IMR-90 (cell line): ENCODE results near the gene TENM4. TPM values are rescaled to one million over a fixed set of nuclear protein-coding genes. Genes with fewer than 3 reads are reported as not detected.

Experiments
- ATAC-seq: fragments of 200-7000 bp; cut with Tn5 transposase; 2 replicates; pipeline ENCODE4 v1.9.1; 2020; ENCODE audit warnings: low read depth, mild to moderate bottlenecking, moderate library complexity
- BruUV-seq: library from RNA; stranded (reverse); fragments of 400-500 nt; replicated peaks from 2 replicates; lab custom pipeline; 2021; lab: Mats Ljungman, UMichigan
- CTCF ChIA-PET: fragments of 300-600 bp; formaldehyde crosslinking; extraction: SDS; loops from one replicate; lab custom pipeline; 2021; ENCODE audit warnings: antibody characterized with exemption; lab: Yijun Ruan, JAX
- POLR2A ChIA-PET: fragments of 300-600 bp; sonication (Branson Sonifier 250); formaldehyde crosslinking; loops from one replicate; lab custom pipeline; 2022; ENCODE audit warnings: antibody characterized with exemption; ENCODE audit not compliant: unreplicated experiment; lab: Charles Lee
- DNase-seq: peaks from one replicate; pipeline ENCODE4 v3.0.0; 2013
- H2AFZ ChIP-seq: replicated peaks from 2 replicates; pipeline ENCODE3; 2013; ENCODE audit warnings: low read length, mild to moderate bottlenecking; ENCODE audit not compliant: poor library complexity
- H2AK5ac ChIP-seq: 2 replicates; pipeline ENCODE4 v1.6.1; 2013; ENCODE audit warnings: low read depth, low read length, inconsistent platforms
- H2AK9ac ChIP-seq: replicated peaks from 2 replicates; pipeline ENCODE3; 2013; ENCODE audit warnings: mild to moderate bottlenecking, low read depth, low read length, moderate library complexity; ENCODE audit not compliant: poor library complexity
- H2BK120ac ChIP-seq: 2 replicates; pipeline ENCODE4 v1.6.1; 2013; ENCODE audit warnings: low read depth, low read length, inconsistent platforms
- H2BK15ac ChIP-seq: 3 replicates; pipeline ENCODE4 v1.6.1; 2013; ENCODE audit warnings: low read depth, low read length, inconsistent platforms
- H2BK20ac ChIP-seq: 2 replicates; pipeline ENCODE4 v1.6.1; 2013; ENCODE audit warnings: low read depth, mild to moderate bottlenecking, inconsistent platforms, low read length, moderate library complexity
- H2BK5ac ChIP-seq: 2 replicates; pipeline ENCODE4 v1.6.1; 2013; ENCODE audit warnings: mild to moderate bottlenecking, low read depth, low read length, inconsistent platforms; ENCODE audit not compliant: poor library complexity, severe bottlenecking
- H3K14ac ChIP-seq: replicated peaks from 2 replicates; pipeline ENCODE4 v1.6.1; 2013; ENCODE audit warnings: low read depth, low read length, inconsistent platforms
- H3K18ac ChIP-seq: 2 replicates; pipeline ENCODE4 v1.6.1; 2013; ENCODE audit warnings: low read depth, low read length, control low read depth
- H3K23ac ChIP-seq: 2 replicates; pipeline ENCODE4 v1.6.1; 2013; ENCODE audit warnings: low read depth, low read length, inconsistent platforms
- H3K27ac ChIP-seq: 2 replicates; pipeline ENCODE4 v1.5.1; 2013; ENCODE audit warnings: mild to moderate bottlenecking, control low read depth, low read length; ENCODE audit not compliant: insufficient read depth
- H3K27me3 ChIP-seq: 2 replicates; pipeline ENCODE4 v1.6.1; 2013; ENCODE audit warnings: low read length; ENCODE audit not compliant: control insufficient read depth, insufficient read depth
- H3K36me3 ChIP-seq: 2 replicates; pipeline ENCODE4 v1.6.1; 2013; ENCODE audit warnings: low read length, mixed read lengths; ENCODE audit not compliant: control insufficient read depth, insufficient read depth
- H3K4ac ChIP-seq: 2 replicates; pipeline ENCODE4 v1.6.1; 2013; ENCODE audit warnings: low read depth, low read length, inconsistent platforms
- H3K4me1 ChIP-seq: 2 replicates; pipeline ENCODE4 v1.6.1; 2013; ENCODE audit warnings: low read length, mixed read lengths; ENCODE audit not compliant: control insufficient read depth, insufficient read depth
- H3K4me2 ChIP-seq: 2 replicates; pipeline ENCODE4 v1.6.1; 2013; ENCODE audit warnings: low read depth, mild to moderate bottlenecking, control low read depth, low read length, moderate library complexity
- H3K4me3 ChIP-seq: 2 replicates; pipeline ENCODE4 v1.5.1; 2013; ENCODE audit warnings: low read depth, mild to moderate bottlenecking, control low read depth, low read length, moderate library complexity; ENCODE audit not compliant: insufficient read depth
- H3K56ac ChIP-seq: 2 replicates; pipeline ENCODE4 v1.6.1; 2013; ENCODE audit warnings: low read length, inconsistent platforms; ENCODE audit not compliant: insufficient read depth; ENCODE audit errors: extremely low read depth
- H3K79me1 ChIP-seq, 2 experiments: 2 replicates each; pipeline ENCODE4 v1.6.1; 2013; ENCODE audit warnings: low read length in 2 of 2, inconsistent platforms in 1 of 2, low read depth in 1 of 2
- H3K9ac ChIP-seq: 2 replicates; pipeline ENCODE4 v1.6.1; 2013; ENCODE audit warnings: low read depth, low read length, control low read depth
- H3K9me1 ChIP-seq: 2 replicates; pipeline ENCODE4 v1.6.1; 2013; ENCODE audit warnings: low read length, inconsistent platforms; ENCODE audit not compliant: insufficient read depth
- H3K9me3 ChIP-seq: 2 replicates; pipeline ENCODE4 v1.6.1; 2013; ENCODE audit warnings: low read length; ENCODE audit not compliant: control insufficient read depth, insufficient read depth
- H4K20me1 ChIP-seq: 2 replicates; pipeline ENCODE4 v1.6.1; 2013; ENCODE audit warnings: low read length, inconsistent platforms; ENCODE audit not compliant: insufficient read depth
- H4K5ac ChIP-seq: 2 replicates; pipeline ENCODE4 v1.6.1; 2013; ENCODE audit warnings: mild to moderate bottlenecking, low read depth, low read length, control low read depth
- H4K8ac ChIP-seq, 2 experiments: 2 replicates each; pipeline ENCODE4 v1.6.1; 2013; ENCODE audit warnings: low read depth in 2 of 2, low read length in 2 of 2, control low read depth in 1 of 2, inconsistent platforms in 1 of 2
- H4K91ac ChIP-seq: 2 replicates; pipeline ENCODE4 v1.6.1; 2013; ENCODE audit warnings: low read depth, low read length, inconsistent platforms; ENCODE audit not compliant: insufficient read depth
- BHLHE40 ChIP-seq: fragments of 150-350 bp; IDR thresholded peaks from 2 replicates; pipeline ENCODE4 v1.6.1; 2016; ENCODE audit warnings: mild to moderate bottlenecking, low read depth, low read length
- CEBPB ChIP-seq: IDR thresholded peaks from 2 replicates; pipeline ENCODE4 v1.6.1; 2012; ENCODE audit warnings: low read depth, low read length, improper control_type of control experiment
- CHD1 ChIP-seq: IDR thresholded peaks from 2 replicates; pipeline ENCODE4 v1.6.1; 2012; ENCODE audit warnings: low read depth, low read length, improper control_type of control experiment
- ELK1 ChIP-seq: fragments of 150-350 bp; IDR thresholded peaks from 2 replicates; pipeline ENCODE4 v1.6.1; 2016; ENCODE audit warnings: low read depth, mild to moderate bottlenecking, low read length, moderate library complexity, borderline replicate concordance
- FOS ChIP-seq: fragments of 150-350 bp; IDR thresholded peaks from 2 replicates; pipeline ENCODE4 v1.6.1; 2016; ENCODE audit warnings: low read depth, low read length
- MAFK ChIP-seq: IDR thresholded peaks from 2 replicates; pipeline ENCODE4 v1.6.1; 2012; ENCODE audit warnings: low read depth, low read length, improper control_type of control experiment
- MAZ ChIP-seq: IDR thresholded peaks from 2 replicates; pipeline ENCODE4 v1.6.1; 2012; ENCODE audit warnings: low read depth, mild to moderate bottlenecking, low read length, improper control_type of control experiment, moderate library complexity, borderline replicate concordance
- MXI1 ChIP-seq: IDR thresholded peaks from 2 replicates; pipeline ENCODE4 v1.6.1; 2012; ENCODE audit warnings: low read depth, mild to moderate bottlenecking, low read length, moderate library complexity, borderline replicate concordance
- NFE2L2 ChIP-seq: fragments of 150-350 bp; IDR thresholded peaks from 2 replicates; pipeline ENCODE4 v1.6.1; 2016; ENCODE audit warnings: low read depth, mild to moderate bottlenecking, low read length
- POLR2A ChIP-seq: IDR thresholded peaks from 2 replicates; pipeline ENCODE4 v1.6.1; 2012; ENCODE audit warnings: mild to moderate bottlenecking, low read depth, low read length
- RAD21 ChIP-seq: IDR thresholded peaks from 2 replicates; pipeline ENCODE4 v1.6.1; 2012; ENCODE audit warnings: low read length, improper control_type of control experiment
- RCOR1 ChIP-seq: IDR thresholded peaks from 2 replicates; pipeline ENCODE4 v1.6.1; 2012; ENCODE audit warnings: mild to moderate bottlenecking, low read length, improper control_type of control experiment; ENCODE audit not compliant: insufficient replicate concordance
- RFX5 ChIP-seq: IDR thresholded peaks from 2 replicates; pipeline ENCODE4 v1.8.0; 2012; ENCODE audit warnings: low read depth, mild to moderate bottlenecking, low read length, moderate library complexity
- SMC3 ChIP-seq: fragments of 150-350 bp; IDR thresholded peaks from 2 replicates; pipeline ENCODE4 v1.6.1; 2016; ENCODE audit warnings: low read depth, mild to moderate bottlenecking, antibody characterized with exemption, low read length, moderate library complexity
- USF2 ChIP-seq: fragments of 150-350 bp; IDR thresholded peaks from 2 replicates; pipeline ENCODE4 v1.6.1; 2017; ENCODE audit warnings: mild to moderate bottlenecking, antibody characterized with exemption, low read length, low read depth
- WGBS, 2 experiments: methylation state at CpG; one replicate each; pipeline versions ENCODE4 v1.1.5 to v1.1.7; 2013; ENCODE audit warnings: missing lambda C conversion rate in 2 of 2; ENCODE audit not compliant: insufficient read length in 1 of 2; ENCODE audit errors: extremely low coverage in 2 of 2; 5-methylcytosine and 5-hydroxymethylcytosine counted together
- dilution Hi-C: fragments of 300-500 bp; cut with HindIII; formaldehyde crosslinking; loops from one replicate; pipeline ENCODE4 v1.14.3; 2018; ENCODE audit warnings: low sequenced_read_pairs; ENCODE audit not compliant: unreplicated experiment
- in situ Hi-C: fragments of 300-500 bp; cut with MboI; formaldehyde crosslinking; loops from 3 replicates; pipeline ENCODE4 v1.14.3; 2019; ENCODE audit warnings: low sequenced_read_pairs, inconsistent platforms, mixed read lengths
- intact Hi-C: fragments of 100-400 bp; cut with micrococcal nuclease; formaldehyde crosslinking; loops from 2 replicates; pipeline ENCODE4 v1.10.0; 2022
- polyA plus RNA-seq, 3 experiments: library from polyadenylated mRNA; depleted of rRNA; stranded (reverse); fragments of >200 nt; gene quantifications; 2 replicates each; pipeline ENCODE4 v1.2.3, GENCODE V29; 2012; ENCODE audit warnings: low replicate concordance in 1 of 3
- total RNA-seq: library from RNA; depleted of rRNA; stranded (reverse); fragments of >200 nt; gene quantifications from 2 replicates; pipeline ENCODE4 v1.2.3, GENCODE V29; 2012
- TF ChIP-seq, protein P1 (sequence below): conservative IDR thresholded peaks from 2 replicates; pipeline ENCODE4 v1.5.1; 2012; ENCODE audit warnings: mild to moderate bottlenecking, low read depth, low read length, improper control_type of control experiment

The TENM4 gene
- total and polyA plus RNA-seq, 2 of the 4 experiments (the other 2 are of a cell fraction): 7.4 to 9.0 TPM

DNA sequence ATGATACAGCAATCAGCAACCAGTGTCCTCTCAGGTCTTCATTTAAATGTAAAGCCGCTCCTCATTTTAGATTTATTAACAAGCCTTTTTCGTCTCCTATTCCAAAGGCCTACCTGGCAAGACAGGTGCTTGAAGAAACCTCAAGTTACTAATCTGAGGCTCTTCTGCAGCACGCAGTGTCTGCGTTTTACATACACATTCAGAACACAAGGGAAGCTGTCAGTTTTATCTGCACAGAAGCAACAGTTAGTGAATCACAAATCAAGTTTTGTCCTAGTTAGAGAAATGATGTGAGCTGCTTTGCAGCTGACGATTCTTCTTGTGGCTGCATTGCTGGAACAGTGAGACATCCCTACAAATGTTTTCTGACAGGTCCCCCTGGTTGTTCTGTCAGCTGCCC lies 557.3 kb downstream of the TENM4 start:
- Histone ChIP-seq H3K56ac (no peak overlapping the region), H2BK20ac (no peak overlapping the region), H3K18ac (no peak overlapping the region), H4K20me1 (no peaks in the 10 kb centered on the region), H3K79me1 (no peaks in the 10 kb centered on the region), H3K4me3 (no peak overlapping the region), H2AK9ac (no peak overlapping the region), H2BK5ac (no peak overlapping the region), H3K9me1 (peaks cover 3% of the 10 kb centered on the region; the same call in 1 of the 2 replicates), H3K4me2 (no peak overlapping the region), H3K4me1 (peaks cover 3% of the 10 kb centered on the region; the same call in 1 of the 2 replicates), H3K27ac (no peak overlapping the region), H3K36me3 (peaks cover 8% of the 10 kb centered on the region; the same call in 1 of the 2 replicates), H3K14ac (no peak overlapping the region), H3K23ac (no peak overlapping the region), H3K9me3 (no peaks in the 10 kb centered on the region; the same call in 1 of the 2 replicates), H2BK120ac (no peak overlapping the region), H2AFZ (no peak overlapping the region), H3K9ac (no peak overlapping the region), H3K4ac (no peak overlapping the region), H4K91ac (no peak overlapping the region), H3K27me3 (no peaks in the 10 kb centered on the region), H2AK5ac (no peak overlapping the region), H4K8ac (no peak overlapping the region), H2BK15ac (no peak overlapping the region), H4K5ac (no peak overlapping the region)
- BruUV-seq: no TSS peak
- TF ChIP-seq USF2 (no peak), BHLHE40 (no peak), POLR2A (no peak), RFX5 (no peak), RAD21 (no peak), CEBPB (no peak), MXI1 (no peak), SMC3 (no peak), CHD1 (no peak), FOS (no peak), NFE2L2 (no peak), RCOR1 (no peak), MAZ (no peak), ELK1 (no peak), MAFK (no peak)
- TF ChIP-seq, protein P1, sequence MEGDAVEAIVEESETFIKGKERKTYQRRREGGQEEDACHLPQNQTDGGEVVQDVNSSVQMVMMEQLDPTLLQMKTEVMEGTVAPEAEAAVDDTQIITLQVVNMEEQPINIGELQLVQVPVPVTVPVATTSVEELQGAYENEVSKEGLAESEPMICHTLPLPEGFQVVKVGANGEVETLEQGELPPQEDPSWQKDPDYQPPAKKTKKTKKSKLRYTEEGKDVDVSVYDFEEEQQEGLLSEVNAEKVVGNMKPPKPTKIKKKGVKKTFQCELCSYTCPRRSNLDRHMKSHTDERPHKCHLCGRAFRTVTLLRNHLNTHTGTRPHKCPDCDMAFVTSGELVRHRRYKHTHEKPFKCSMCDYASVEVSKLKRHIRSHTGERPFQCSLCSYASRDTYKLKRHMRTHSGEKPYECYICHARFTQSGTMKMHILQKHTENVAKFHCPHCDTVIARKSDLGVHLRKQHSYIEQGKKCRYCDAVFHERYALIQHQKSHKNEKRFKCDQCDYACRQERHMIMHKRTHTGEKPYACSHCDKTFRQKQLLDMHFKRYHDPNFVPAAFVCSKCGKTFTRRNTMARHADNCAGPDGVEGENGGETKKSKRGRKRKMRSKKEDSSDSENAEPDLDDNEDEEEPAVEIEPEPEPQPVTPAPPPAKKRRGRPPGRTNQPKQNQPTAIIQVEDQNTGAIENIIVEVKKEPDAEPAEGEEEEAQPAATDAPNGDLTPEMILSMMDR: no peak
- intact Hi-C loops: no loop called here
- 93% methylated on average over 4 of the region's 5 CpGs; no CpG with 5 or more reads in 1 of the 2 experiments for WGBS, 2 experiments
- in situ Hi-C loops: no loop called here
- ATAC-seq (no peak), DNase-seq (peak; percentile 23)
- dilution Hi-C loops: no loop called here
- CTCF ChIA-PET: no interaction called here
- POLR2A ChIA-PET: no interaction called here
